WTC11 (cell line): Measurements from ENCODE around the gene NTNG2. TPM values are rescaled to one million over a fixed set of nuclear protein-coding genes. Genes with fewer than 3 reads are reported as not detected.

Experiments used
- ATAC-seq: fragments of 200-7000 bp; cut with Tn5 transposase; 2 replicates; pipeline ENCODE4 v1.10.0; 2021; ENCODE audit warnings: mild to moderate bottlenecking, moderate library complexity
- CTCF ChIA-PET: fragments of 300-600 bp; sonication (Branson Sonifier 250); formaldehyde crosslinking; loops from one replicate; lab custom pipeline; 2021; ENCODE audit warnings: antibody characterized with exemption; lab: Charles Lee
- POLR2A ChIA-PET: fragments of 350-600 bp; sonication (Branson Sonifier 250); formaldehyde crosslinking; loops from one replicate; lab custom pipeline; 2021; ENCODE audit warnings: antibody characterized with exemption; lab: Charles Lee
- DNase-seq: peaks from one replicate; pipeline ENCODE4 v3.0.0; 2021; ENCODE audit warnings: low spot score
- H3K27ac Mint-ChIP-seq: 2 replicates; pipeline ENCODE4 v1.8.0; 2021; ENCODE audit warnings: mixed read lengths
- H3K27me3 Mint-ChIP-seq: 2 replicates; pipeline ENCODE4 v1.8.0; 2021; ENCODE audit warnings: low read depth, mild to moderate bottlenecking, moderate library complexity, mixed read lengths
- H3K36me3 Mint-ChIP-seq: 2 replicates; pipeline ENCODE4 v1.8.0; 2021; ENCODE audit warnings: mixed read lengths
- H3K4me1 Mint-ChIP-seq: 2 replicates; pipeline ENCODE4 v1.8.0; 2022; ENCODE audit warnings: mixed read lengths
- H3K4me3 Mint-ChIP-seq: 2 replicates; pipeline ENCODE4 v1.8.0; 2021; ENCODE audit warnings: mild to moderate bottlenecking, moderate library complexity, mixed read lengths
- H3K9me3 Mint-ChIP-seq: 2 replicates; pipeline ENCODE4 v1.8.0; 2021; ENCODE audit warnings: mixed read lengths
- CBFB ChIP-seq: sonication (generic); formaldehyde crosslinking; IDR thresholded peaks from 2 replicates; pipeline ENCODE4 v1.8.1; 2022; ENCODE audit warnings: mild to moderate bottlenecking, low read depth, missing genetic modification reagents
- CDX4 ChIP-seq: fragments of 250-450 bp; sonication (Bioruptor Pico); IDR thresholded peaks from 2 replicates; pipeline ENCODE4 v1.9.0; 2021; ENCODE audit warnings: moderate library complexity, mild to moderate bottlenecking, inconsistent platforms, borderline replicate concordance
- CTCF ChIP-seq: fragments of 200-600 bp; IDR thresholded peaks from 2 replicates; pipeline ENCODE4 v1.8.0; 2022; ENCODE audit warnings: antibody characterized with exemption
- E2F1 ChIP-seq: sonication (generic); formaldehyde crosslinking; IDR thresholded peaks from 2 replicates; pipeline ENCODE4 v1.8.0; 2022; ENCODE audit warnings: mild to moderate bottlenecking, missing genetic modification reagents
- E2F4 ChIP-seq: sonication (generic); formaldehyde crosslinking; IDR thresholded peaks from 2 replicates; pipeline ENCODE4 v1.8.1; 2022; ENCODE audit warnings: low read depth, mild to moderate bottlenecking, moderate library complexity, missing genetic modification reagents, borderline replicate concordance
- EMX1 ChIP-seq: fragments of 250-450 bp; sonication (Bioruptor Pico); IDR thresholded peaks from 2 replicates; pipeline ENCODE4 v1.8.0; 2021; ENCODE audit warnings: mild to moderate bottlenecking
- ERG ChIP-seq: fragments of 250-450 bp; sonication (Bioruptor Pico); IDR thresholded peaks from 2 replicates; pipeline ENCODE4 v1.8.0; 2021; ENCODE audit warnings: mild to moderate bottlenecking
- ETV6 ChIP-seq: sonication (generic); formaldehyde crosslinking; IDR thresholded peaks from 2 replicates; pipeline ENCODE4 v1.8.1; 2022; ENCODE audit warnings: mild to moderate bottlenecking, missing genetic modification reagents
- FOXJ3 ChIP-seq: sonication (generic); formaldehyde crosslinking; IDR thresholded peaks from 2 replicates; pipeline ENCODE4 v1.9.0; 2021; ENCODE audit warnings: missing genetic modification reagents, mild to moderate bottlenecking, borderline replicate concordance
- FOXK1 ChIP-seq: sonication (generic); formaldehyde crosslinking; IDR thresholded peaks from 2 replicates; pipeline ENCODE4 v1.8.0; 2022; ENCODE audit warnings: mild to moderate bottlenecking, moderate library complexity, missing genetic modification reagents
- HMGA2 ChIP-seq: fragments of 250-450 bp; sonication (Bioruptor Pico); IDR thresholded peaks from 2 replicates; pipeline ENCODE4 v1.4.0; 2021; ENCODE audit warnings: mild to moderate bottlenecking, moderate library complexity
- KAT7 ChIP-seq: sonication (generic); formaldehyde crosslinking; IDR thresholded peaks from 2 replicates; pipeline ENCODE4 v1.8.1; 2023; ENCODE audit warnings: missing genetic modification reagents, mild to moderate bottlenecking, borderline replicate concordance
- MAX ChIP-seq: sonication (generic); formaldehyde crosslinking; IDR thresholded peaks from 2 replicates; pipeline ENCODE4 v1.8.0; 2022; ENCODE audit warnings: mild to moderate bottlenecking, missing genetic modification reagents
- MXD4 ChIP-seq: fragments of 250-450 bp; sonication (Bioruptor Pico); IDR thresholded peaks from 2 replicates; pipeline ENCODE4 v1.8.0; 2021; ENCODE audit warnings: mild to moderate bottlenecking, moderate library complexity, borderline replicate concordance
- NFATC4 ChIP-seq: fragments of 250-450 bp; sonication (Bioruptor Pico); IDR thresholded peaks from 2 replicates; pipeline ENCODE4 v1.9.0; 2021; ENCODE audit warnings: mild to moderate bottlenecking
- NFE2L1 ChIP-seq: sonication (generic); formaldehyde crosslinking; IDR thresholded peaks from 2 replicates; pipeline ENCODE4 v1.8.1; 2023; ENCODE audit warnings: missing genetic modification reagents
- USF1 ChIP-seq: sonication (generic); formaldehyde crosslinking; IDR thresholded peaks from 2 replicates; pipeline ENCODE4 v1.8.0; 2022; ENCODE audit warnings: mild to moderate bottlenecking, missing genetic modification reagents
- USF2 ChIP-seq: sonication (generic); formaldehyde crosslinking; IDR thresholded peaks from 2 replicates; pipeline ENCODE4 v1.8.1; 2023; ENCODE audit warnings: mild to moderate bottlenecking, missing genetic modification reagents, moderate library complexity
- ZNF232 ChIP-seq: sonication (generic); formaldehyde crosslinking; IDR thresholded peaks from 2 replicates; pipeline ENCODE4 v1.8.0; 2022; ENCODE audit warnings: mild to moderate bottlenecking, missing genetic modification reagents
- ZNF263 ChIP-seq: sonication (generic); formaldehyde crosslinking; IDR thresholded peaks from 2 replicates; pipeline ENCODE4 v1.8.1; 2022; ENCODE audit warnings: low read depth, mild to moderate bottlenecking, moderate library complexity, missing genetic modification reagents
- ZNF396 ChIP-seq: fragments of 250-450 bp; sonication (Bioruptor Pico); IDR thresholded peaks from 2 replicates; pipeline ENCODE4 v1.8.0; 2021; ENCODE audit warnings: mild to moderate bottlenecking, moderate library complexity, borderline replicate concordance
- total RNA-seq: library from RNA; stranded (reverse); gene quantifications from 3 replicates; pipeline ENCODE4 v1.2.3, GENCODE V29; 2021

The NTNG2 gene
- total RNA-seq, 1 experiment from 2014 or later, result 3.1 TPM

GRCh38 chr9:132235894-132236661 lies 74.2 kb downstream of the NTNG2 start:
- DNase-seq, result peak; percentile 94
- TF ChIP-seq USF2, result peak; percentile 35; the same call in 1 of the 2 replicates
- no peak for TF ChIP-seq ZNF232 (CRISPR knock-in tag)
- peak; percentile 94 for TF ChIP-seq CTCF
- TF ChIP-seq ETV6 (CRISPR knock-in tag), result 0 out of 2 replicates have a peak, but pooled peaks have one; percentile 41
- no peaks in the 10 kb centered on the region for H3K9me3 Mint-ChIP-seq
- POLR2A ChIA-PET, result no interaction called here
- H3K4me3 Mint-ChIP-seq, result no peak overlapping the region
- peak; percentile 18 for ATAC-seq
- no peaks in the 10 kb centered on the region for H3K36me3 Mint-ChIP-seq
- H3K27me3 Mint-ChIP-seq, result peaks cover 11% of the 10 kb centered on the region
- H3K4me1 Mint-ChIP-seq, result peaks cover 3% of the 10 kb centered on the region; the same call in 1 of the 2 replicates
- no peak overlapping the region for H3K27ac Mint-ChIP-seq
- CTCF ChIA-PET, result interaction anchor here (0.6 to 10.1 kb wide), 83 partner anchors 9 to 782 kb away, joined by 3 to 343 read pairs (median 5); partner anchors contain the start of genes MED27 and NTNG2

- DNase-seq, result no peak
- H3K36me3 Mint-ChIP-seq, result no peaks in the 10 kb centered on the region
- H3K4me3 Mint-ChIP-seq, result no peak overlapping the region
- TF ChIP-seq HMGA2 (CRISPR knock-in tag), result no peak
- no peak for TF ChIP-seq KAT7 (CRISPR knock-in tag)
- no peak for TF ChIP-seq USF2
- TF ChIP-seq E2F4 (CRISPR knock-in tag), result no peak
- no peak for TF ChIP-seq FOXJ3 (CRISPR knock-in tag)
- TF ChIP-seq ZNF263 (CRISPR knock-in tag), result no peak
- no peak for TF ChIP-seq NFATC4 (CRISPR knock-in tag)
- TF ChIP-seq FOXK1 (CRISPR knock-in tag), result no peak
- TF ChIP-seq E2F1 (CRISPR knock-in tag), result no peak
- no peak for TF ChIP-seq NFE2L1
- ChIA-PET POLR2A (no interaction called here), CTCF (interaction anchor here (0.6 to 10.1 kb wide), 73 partner anchors 10 to 781 kb away, joined by 3 to 343 read pairs (median 5); partner anchors contain the start of genes MED27 and NTNG2)
- no peak for ATAC-seq
- no peak overlapping the region for H3K27ac Mint-ChIP-seq
- H3K4me1 Mint-ChIP-seq, result peaks cover 3% of the 10 kb centered on the region; the same call in 1 of the 2 replicates
- H3K27me3 Mint-ChIP-seq, result peaks cover 14% of the 10 kb centered on the region
- H3K9me3 Mint-ChIP-seq, result no peaks in the 10 kb centered on the region
Observed at GRCh38 chr9:132236662-132237311, 74.9 kb downstream of the NTNG2 start.

- Mint-ChIP-seq H3K9me3 (no peaks in the 10 kb centered on the region), H3K27me3 (peaks cover 18% of the 10 kb centered on the region), H3K4me1 (peaks cover 6% of the 10 kb centered on the region), H3K4me3 (no peak overlapping the region), H3K36me3 (no peaks in the 10 kb centered on the region), H3K27ac (no peak overlapping the region)
- no peak for ATAC-seq
- no peak for DNase-seq
- ChIA-PET CTCF (interaction anchor here (1.2 to 10.1 kb wide), 4 partner anchors 9 to 75 kb away, joined by 3 to 343 read pairs (median 82); partner anchors contain the start of gene NTNG2), POLR2A (no interaction called here)
- no peak for TF ChIP-seq EMX1 (CRISPR knock-in tag)
- no peak for TF ChIP-seq CDX4
- no peak for TF ChIP-seq MXD4
- TF ChIP-seq CBFB (CRISPR knock-in tag), result no peak
- no peak for TF ChIP-seq ERG (CRISPR knock-in tag)
- TF ChIP-seq ZNF396, result no peak
- no peak for TF ChIP-seq MAX (CRISPR knock-in tag)
- TF ChIP-seq USF1 (CRISPR knock-in tag), result no peak
Observed at GRCh38 chr9:132237481-132237880, 75.6 kb downstream of the NTNG2 start.
